Measurements from ENCODE around the gene PASD1.
"Not testable (repeated sequence)": the region's sequence is repeated elsewhere in the genome, so short reads cannot be mapped to it uniquely, and the experiment has no call there.

The PASD1 gene, protein sequence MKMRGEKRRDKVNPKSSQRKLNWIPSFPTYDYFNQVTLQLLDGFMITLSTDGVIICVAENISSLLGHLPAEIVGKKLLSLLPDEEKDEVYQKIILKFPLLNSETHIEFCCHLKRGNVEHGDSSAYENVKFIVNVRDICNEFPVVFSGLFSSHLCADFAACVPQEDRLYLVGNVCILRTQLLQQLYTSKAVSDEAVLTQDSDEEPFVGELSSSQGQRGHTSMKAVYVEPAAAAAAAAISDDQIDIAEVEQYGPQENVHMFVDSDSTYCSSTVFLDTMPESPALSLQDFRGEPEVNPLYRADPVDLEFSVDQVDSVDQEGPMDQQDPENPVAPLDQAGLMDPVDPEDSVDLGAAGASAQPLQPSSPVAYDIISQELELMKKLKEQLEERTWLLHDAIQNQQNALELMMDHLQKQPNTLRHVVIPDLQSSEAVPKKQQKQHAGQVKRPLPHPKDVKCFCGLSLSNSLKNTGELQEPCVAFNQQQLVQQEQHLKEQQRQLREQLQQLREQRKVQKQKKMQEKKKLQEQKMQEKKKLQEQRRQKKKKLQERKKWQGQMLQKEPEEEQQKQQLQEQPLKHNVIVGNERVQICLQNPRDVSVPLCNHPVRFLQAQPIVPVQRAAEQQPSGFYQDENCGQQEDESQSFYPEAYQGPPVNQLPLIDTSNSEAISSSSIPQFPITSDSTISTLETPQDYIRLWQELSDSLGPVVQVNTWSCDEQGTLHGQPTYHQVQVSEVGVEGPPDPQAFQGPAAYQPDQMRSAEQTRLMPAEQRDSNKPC

DNA sequence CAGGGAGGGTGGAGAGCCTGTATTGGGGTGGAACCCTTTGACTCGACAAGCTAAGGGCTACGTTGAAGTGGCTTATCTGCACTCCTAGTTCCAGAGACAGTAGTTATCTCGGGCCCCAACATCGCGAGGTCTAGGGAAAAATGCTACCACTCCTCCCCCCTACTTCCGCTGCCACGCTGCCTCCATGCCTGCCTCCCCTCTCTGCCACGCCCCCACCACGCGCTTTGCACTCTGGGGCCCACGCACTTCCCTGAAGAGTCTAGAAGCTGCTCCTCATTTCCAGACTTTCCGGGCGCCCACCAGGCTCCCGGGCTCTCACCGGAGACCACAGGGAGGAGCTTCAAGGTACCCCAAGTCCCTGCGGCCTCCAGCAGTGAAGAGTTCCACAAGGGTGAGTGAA, at the start of gene PASD1:
Gene PASD1, plus strand, starts transcription at position 227 of the 400 bp plus-strand sequence. CDS start 37,879 bp downstream, outside the sequence.
- DNase-seq (ENCODE audit: low read depth): no peak

DNA sequence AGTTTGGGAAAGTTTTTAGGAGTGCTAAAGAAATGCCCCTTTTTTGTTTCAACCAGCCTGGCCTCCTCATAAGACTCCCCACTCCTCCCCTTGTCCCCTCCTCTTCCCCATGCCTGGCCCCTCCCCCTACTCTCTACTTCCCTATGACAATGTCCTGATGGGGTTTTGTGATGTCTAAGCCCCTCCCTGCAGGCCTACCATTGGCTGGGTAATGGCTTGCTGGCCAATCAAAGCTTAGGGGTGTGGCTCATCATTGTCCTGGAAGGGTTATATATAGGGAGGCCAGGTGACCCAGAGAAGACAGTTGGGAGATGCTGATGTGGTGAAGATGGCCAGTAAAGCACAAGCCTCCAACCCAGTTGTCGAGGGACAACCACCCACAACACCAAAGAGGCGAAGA, 48.2 kb upstream of the PASD1 start:
- no peak for DNase-seq (ENCODE audit: low read depth)

DNA sequence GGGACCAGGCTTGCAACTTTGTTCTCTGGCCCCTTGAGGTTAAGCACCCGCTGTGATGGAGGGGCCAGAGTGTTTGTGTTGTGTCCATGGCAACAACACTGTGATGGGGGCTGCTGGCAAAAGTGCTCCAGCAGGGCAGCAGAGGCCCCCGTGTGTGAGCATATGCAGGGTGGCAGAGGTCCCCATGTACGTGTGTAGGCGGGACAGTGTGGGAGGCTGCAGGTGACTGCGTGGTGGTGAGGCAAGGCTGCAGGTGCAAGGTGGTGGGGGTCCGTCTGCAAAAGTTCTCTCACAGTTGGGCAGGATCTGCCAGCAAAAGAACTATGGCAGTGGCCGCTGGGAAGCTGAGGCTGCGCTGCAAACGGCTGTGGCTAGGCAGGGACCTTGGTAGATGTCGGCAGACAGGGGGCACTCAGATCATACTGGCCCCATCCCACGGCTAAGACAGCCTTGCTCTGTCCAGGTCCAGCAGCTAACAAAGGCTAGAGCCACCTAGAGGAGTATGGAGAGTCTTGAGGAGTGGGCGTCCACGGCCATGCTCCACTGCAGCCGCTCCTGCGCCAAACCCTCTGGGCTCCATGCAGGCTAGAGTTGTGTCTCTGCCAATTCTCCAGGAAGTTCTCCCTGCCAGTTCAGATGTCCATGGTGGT, 46.8 kb upstream of the PASD1 start:
- DNase-seq (ENCODE audit: low read depth): no peak

DNA sequence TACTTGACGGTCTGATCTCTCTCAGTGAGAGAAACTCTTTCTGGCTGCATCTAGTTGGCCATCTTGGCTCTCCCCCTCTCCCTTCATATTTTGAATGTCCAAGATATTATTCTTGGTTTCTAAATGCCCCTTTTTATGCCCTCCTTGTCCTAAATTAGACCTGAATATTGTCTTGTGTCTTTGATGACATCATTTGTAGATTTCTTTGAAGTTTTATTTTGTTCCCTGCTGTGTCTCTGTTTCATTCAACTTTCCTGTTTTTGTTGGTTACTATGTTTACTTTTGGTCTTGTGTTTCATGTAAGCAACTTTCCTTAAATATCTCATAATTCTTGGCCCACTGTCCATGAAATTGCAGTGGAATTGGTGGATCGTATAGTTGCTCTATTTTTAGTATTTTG, 46.1 kb upstream of the PASD1 start:
- no peak for DNase-seq (ENCODE audit: low read depth)

DNA sequence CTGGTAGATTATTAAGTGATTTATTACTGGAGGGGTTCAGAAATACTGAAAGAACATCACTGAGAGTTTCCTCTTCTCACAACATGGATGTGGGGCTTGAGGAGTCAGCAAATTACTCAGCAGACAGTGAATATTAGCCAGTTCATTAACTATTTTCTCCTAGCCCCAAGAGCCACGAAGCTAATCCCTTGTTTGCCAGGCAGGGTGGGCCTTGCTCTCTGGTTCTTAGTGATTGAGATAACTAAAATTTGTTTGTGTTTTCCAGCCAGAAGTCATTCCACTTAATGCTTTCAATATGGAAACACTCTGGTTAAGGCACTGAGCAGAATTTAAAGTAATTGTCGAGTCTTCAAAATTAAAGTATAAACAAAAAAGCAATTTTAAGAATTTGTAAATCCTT, 40.1 kb upstream of the PASD1 start:
- DNase-seq (ENCODE audit: low read depth): no peak

DNA sequence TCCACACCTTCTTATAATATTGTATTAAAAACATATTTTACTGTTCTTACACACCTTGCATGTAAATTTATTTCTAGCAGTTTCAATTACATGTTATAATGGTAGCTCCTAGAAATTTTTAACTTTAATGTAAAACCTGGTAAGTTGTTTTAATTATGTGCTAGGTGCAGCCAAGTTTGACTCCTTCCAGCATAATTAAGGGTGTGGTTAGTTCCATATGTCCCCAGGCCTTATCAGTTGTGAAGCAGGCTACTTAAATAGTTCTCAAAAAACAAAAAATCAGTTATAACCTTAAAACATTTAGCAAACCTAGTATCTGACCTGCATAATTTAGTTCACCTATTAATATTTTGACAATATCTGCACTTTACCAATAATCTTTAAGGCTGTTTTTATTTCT, 26.9 kb upstream of the PASD1 start:
- no peak for DNase-seq (ENCODE audit: low read depth)

DNA sequence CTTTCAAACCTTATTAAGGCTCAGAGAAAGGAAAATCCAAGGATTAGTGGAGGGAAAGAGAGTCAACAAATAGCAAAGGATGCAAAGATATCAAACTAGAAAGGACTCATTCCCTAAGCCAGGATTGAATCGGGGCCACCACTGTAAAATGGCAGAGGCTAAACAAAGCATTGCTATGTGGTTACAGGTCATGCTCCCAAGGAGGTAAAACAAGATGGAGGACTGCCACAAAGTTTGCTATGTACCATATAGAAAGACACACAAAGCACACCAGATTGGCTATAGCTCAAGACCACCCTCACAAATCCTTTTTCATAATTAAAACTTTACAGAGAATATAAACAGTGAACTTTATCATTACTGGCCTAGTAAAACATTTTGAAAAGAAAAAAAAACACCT, 25.9 kb upstream of the PASD1 start:
- no peak for DNase-seq (ENCODE audit: low read depth)

DNA sequence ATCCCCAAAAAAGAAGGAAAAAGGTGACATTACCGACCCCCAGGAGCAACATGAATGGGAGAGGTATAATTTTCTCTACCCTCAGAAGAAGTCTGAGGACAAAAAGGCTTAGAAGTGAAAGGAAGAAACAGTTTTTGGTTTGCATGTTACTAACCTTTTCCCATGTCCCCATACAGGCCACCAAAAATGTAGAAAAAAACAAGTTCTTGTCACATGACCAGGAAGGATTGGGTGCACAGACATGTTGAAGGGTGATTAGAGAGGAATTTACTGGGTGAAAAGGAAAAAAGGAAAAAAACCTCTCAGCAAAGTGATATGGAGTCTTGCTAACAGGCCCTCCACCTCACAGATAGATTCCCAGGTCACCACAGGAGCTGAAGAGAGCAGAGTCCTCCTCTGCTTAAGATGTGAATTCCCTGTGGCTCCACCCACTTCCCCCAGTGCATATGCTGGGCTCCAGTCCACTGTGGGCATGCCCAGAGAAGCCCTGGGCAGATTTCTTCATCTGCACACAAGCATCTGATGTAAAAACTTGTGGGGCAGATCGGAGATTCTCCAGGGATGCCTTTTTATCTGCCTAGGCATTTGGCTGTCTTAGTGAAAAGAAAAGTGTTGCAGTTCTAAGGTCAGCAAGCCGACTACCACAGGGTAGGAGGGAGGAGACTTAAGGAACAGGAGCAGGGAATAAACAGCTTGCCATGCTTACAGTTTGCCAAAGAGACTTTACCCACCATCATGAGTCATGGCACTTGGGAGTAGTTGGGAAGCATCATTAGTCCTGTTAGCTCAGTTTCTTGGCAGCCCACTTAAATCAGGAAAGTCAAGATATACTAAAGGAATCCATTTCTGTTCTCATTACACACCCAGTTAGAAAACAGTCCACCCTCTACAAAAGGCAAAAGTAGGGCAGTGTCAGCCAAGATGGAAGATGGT, 25.0 kb upstream of the PASD1 start:
- no peak for DNase-seq (ENCODE audit: low read depth)

DNA sequence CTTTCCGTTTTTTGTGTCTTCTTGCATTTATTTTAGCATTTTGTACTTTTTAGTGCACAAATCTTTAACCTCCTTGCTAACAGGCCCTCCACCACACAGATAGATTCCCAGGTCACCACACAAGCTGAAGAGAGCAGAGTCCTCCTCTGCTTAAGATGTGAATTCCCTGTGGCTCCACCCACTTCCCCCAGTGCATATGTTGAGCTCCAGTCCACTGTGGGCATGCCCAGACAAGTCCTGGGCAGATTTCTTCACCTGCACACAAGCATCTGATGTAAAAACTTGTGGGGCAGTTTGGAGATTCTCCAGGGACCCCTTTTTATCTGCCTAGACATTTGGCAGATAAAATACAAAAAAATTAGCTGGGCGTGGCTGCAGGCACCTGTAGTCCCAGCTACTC, 19.8 kb upstream of the PASD1 start:
- DNase-seq (ENCODE audit: low read depth): no peak

DNA sequence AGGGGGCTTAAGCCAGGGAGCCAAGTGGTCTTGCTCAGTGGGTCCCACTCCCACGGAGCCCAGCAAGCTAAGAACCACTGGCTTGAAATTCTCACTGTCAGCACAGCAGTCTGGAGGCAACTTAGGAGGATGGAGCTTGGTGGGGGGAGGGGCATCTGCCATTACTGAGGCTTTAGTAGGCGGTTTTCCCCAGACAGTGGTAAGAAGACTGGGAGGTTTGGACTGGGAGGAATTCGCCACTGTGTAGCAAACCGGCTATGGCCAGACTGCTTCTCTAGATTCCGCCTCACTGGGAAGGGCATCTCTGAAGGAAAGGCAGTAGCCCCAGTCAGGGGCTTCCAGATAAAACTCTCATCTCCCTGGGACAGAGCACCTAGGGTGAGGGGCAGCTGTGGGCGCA, 17.2 kb upstream of the PASD1 start:
- DNase-seq (ENCODE audit: low read depth): not testable (repeated sequence)

DNA sequence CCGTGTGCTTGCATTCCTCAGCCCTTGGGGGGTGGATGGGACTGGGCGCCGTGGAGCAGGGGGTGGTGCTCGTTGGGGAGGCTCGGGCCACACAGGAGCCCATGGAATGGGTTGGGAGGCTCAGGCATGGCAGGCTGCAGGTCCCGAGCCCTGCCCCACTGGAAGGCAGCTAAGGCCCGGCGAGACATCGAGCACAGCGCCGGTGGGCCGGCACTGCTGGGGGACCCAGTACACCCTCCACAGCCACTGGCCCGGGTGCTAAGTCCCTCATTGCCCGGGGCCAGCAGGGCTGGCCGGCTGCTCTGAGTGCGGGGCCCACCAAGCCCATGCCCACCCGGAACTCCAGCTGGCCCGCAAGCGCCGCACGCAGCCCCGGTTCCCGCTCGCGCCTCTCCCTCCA, 12.3 kb upstream of the PASD1 start:
- DNase-seq (ENCODE audit: low read depth): not testable (repeated sequence)

DNA sequence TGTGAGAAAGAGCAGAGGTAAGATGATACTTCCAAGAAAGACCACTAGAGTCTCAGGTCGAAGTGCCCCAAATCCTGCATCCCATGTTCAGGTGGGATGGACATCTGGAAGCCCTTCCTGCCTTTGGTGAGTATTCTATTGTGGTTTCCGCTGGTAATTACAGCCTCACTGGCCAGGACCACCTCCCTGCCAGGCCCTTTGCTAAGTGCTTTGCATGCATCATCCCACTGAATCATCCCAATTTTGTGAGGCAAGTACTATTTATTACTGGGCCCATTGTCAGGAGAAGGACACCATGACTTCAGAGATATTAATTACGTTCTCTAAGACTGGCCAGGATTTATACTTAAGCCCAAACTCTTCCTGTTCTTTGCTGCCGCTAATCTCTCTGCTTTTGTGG, 10.7 kb upstream of the PASD1 start:
- DNase-seq (ENCODE audit: low read depth): no peak

DNA sequence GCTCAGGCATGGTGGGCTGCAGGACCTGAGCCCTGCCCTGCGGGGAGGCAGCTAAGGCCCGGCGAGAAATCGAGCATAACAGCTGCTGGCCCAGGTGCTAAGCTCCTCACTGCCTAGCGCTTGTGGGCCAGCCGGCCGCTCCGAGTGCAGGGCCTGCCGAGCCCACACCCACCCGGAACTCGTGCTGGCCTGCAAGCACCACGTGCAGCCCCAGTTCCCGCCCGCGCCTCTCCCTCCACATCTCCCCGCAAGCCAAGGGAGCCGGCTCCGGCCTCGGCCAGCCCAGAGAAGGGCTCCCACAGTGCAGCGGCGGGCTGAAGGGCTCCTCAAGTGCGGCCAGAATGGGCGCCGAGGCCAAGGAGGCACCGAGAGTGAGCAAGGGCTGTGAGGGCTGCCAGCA, 8.2 kb upstream of the PASD1 start:
- not testable (repeated sequence) for DNase-seq (ENCODE audit: low read depth)

DNA sequence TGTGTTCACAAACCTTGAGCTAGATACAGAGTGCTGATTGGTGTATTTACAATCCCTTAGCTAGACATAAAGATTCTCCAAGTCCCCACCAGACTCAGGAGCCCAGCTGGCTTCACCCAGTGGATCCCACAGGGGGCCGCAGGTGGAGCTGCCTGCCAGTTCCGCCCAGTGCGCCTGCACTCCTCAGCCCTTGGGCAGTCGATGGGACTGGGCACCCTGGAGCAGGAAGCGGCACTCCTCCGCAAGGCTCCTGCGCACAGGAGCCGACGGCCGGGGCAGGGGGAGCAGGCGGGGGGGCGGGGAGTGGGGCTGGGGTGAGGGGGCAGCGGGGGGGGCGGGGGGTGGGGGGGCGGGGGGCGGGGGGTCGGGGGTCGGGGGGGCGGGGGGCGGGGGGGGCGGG, 990 bp upstream of the PASD1 start:
- not testable (repeated sequence) for DNase-seq (ENCODE audit: low read depth)

DNA sequence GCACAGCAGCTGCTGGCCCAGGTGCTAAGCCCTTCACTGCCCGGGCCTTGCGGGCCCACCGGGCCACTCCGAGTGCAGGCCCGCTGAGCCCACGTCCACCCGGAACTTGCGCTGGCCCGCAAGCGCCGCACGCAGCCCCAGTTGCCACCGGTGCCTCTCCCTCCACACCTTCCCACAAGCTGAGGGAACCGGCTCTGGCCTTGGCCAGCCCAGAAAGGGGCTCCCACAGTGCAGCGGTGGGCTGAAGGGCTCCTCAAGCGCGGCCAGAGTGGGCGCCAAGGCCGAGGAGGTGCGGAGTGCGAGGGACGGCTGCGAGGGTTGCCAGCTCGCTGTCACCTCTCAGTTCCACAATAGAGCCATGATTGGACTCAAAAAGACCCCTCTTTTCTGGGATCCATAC, 472 bp upstream of the PASD1 start:
- not testable (repeated sequence) for DNase-seq (ENCODE audit: low read depth)

DNA sequence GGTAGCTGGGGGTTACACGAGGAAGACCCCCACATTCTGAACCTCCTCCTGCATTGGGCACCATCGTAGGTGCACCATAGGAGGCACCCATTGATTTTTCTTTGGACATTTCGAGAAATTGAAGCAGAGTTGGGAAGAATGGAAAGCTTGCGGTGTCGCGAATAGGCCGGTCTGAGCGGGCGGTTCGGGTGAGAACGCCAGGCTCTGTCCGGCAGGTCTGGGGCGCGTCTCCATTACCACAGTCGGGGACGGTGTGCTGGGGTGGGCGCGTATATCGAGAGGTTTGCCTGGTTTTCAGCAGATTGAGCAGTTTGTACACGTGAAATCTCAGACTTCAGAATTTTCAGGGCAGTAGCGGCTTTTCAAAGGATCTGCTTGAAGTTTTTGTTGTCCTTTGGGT, 560 bp downstream of the PASD1 start:
- DNase-seq (ENCODE audit: low read depth): no peak

DNA sequence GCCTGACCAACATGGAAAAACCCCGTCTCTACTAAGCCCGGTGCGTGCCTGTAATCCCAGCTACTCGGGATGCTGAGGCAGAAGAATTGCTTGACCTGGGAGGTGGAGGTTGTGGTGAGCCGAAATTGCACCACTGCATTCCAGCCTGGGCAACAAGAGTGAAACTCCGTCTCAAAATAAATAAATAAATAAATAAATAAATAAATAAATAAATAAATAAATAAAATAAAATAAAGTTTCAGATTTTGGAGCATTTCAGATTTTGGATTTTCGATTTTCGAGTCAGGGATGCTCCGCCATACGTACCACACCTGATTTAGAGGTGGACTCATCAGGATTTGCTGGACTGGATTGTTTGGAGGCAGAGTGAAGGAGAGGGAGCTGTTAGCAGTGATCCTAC, 3.4 kb downstream of the PASD1 start:
- DNase-seq (ENCODE audit: low read depth): not testable (repeated sequence)

DNA sequence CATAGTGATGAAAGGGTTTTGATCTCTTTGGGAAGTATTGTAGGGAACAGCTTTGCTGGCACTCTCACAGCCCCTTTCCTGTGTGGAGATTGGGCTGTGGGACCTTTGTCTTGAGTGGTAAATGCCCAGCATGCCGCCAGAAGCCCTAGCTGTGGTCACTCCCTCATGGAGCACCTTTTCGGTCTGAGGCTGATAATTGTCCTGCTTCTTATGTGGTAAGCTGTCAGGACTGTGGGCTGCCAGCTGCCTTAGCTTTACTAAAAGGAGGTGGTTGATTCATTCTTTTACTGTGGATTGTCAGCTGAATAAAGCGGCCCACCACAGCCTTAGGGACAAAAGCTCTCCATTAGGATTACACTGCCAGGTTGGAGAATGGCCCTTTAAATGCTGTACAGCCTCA, 7.1 kb downstream of the PASD1 start:
- no peak for DNase-seq (ENCODE audit: low read depth)

DNA sequence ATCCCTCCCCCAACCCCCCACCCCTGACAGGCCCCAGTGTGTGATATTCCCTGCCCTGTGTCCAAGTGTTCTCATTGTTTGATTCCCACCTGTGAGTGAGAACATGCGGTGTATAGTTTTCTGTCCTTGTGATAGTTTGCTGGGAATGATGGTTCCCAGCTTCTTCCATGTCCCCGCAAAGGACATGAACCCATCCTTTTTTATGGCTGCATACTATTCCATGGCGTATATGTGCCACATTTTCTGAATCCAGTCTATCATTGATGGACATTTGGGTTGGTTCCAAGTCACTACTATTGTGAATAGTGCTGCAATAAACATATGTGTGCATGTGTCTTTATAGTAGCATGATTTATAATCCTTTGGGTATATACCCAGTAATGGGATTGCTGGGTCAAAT, 29.9 kb downstream of the PASD1 start:
- not testable (repeated sequence) for DNase-seq (ENCODE audit: low read depth)

DNA sequence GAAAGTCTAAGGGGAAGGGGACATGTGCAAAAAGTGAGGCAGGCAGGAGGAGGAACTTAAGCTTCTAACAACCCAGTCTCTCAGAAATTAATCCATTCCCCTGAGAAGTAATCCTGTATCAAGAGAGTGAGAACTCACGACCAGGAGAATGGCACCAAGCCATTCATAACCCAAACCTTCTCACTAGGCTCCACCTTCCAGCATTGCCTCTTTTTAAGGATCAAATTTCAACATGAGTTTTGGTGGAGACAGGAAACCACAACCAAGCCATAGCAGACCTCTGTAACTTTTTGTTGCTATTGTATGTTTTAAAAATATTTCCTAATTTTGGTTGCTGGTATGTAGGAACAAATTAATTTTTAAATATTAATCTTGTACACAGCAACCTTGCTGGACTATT, 32.8 kb downstream of the PASD1 start:
- DNase-seq (ENCODE audit: low read depth): no peak

DNA sequence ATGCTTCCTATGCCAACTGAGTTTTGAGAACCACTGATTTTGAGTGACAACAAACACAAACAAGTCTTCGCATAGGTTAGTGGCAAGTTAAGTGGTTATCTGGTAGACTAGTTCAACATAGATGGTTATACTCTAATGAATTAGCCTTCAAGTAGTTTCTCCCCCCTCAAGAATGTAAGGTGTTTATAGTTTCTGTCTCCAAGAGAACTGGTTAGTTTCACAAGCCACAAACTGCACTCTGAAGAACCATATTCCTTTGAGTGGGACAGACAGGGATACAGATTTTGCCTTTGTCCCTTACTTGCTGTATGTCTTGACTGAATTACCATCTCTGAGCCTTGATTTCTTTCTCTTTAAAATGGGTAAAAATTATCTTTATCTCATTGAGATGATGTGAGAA, 41.5 kb downstream of the PASD1 start:
- no peak for DNase-seq (ENCODE audit: low read depth)

DNA sequence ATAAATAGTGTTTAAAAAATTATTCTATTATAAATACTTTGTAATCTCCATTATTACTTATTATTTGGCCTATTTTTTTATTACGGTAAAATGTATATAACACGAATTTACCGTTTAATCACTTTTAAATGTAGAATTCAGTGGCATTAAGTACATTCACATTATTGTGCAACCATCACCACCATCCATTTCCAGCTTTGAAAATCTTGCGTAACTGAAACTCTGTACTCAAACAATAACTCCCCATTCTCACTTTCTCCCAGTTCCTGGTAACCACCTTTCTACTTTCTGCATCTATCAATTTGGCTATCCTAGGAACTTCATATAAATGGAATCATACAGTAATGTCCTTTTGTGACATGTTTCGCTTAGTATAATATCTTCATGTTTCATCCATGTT, 45.7 kb downstream of the PASD1 start:
- DNase-seq (ENCODE audit: low read depth): no peak
